GM12878 (cell line): Measurements from ENCODE around the gene KCNK7. TPM values are rescaled to one million over a fixed set of nuclear protein-coding genes. Genes with fewer than 3 reads are reported as not detected.

Experiments used
- ATAC-seq: fragments of 200-7000 bp; cut with Tn5 transposase; 3 replicates; pipeline ENCODE4 v1.9.1; 2020; ENCODE audit warnings: mild to moderate bottlenecking, moderate library complexity
- BruUV-seq: library from RNA; stranded (reverse); fragments of 400-500 nt; replicated peaks from 2 replicates; lab custom pipeline; 2021; lab: Mats Ljungman, UMichigan
- CTCF ChIA-PET: fragments of 300-600 bp; sonication (Branson Sonifier 250); formaldehyde crosslinking; extraction: SDS; loops from one replicate; lab custom pipeline; 2021; ENCODE audit warnings: inconsistent platforms; lab: Yijun Ruan, JAX
- POLR2A ChIA-PET: fragments of 350-600 bp; formaldehyde crosslinking; extraction: SDS; loops from one replicate; lab custom pipeline; 2021; ENCODE audit warnings: inconsistent platforms; lab: Charles Lee
- RAD21 ChIA-PET: fragments of 300-600 bp; sonication (Branson Sonifier 250); formaldehyde crosslinking; loops from one replicate; lab custom pipeline; 2023; ENCODE audit warnings: antibody characterized with exemption; ENCODE audit not compliant: unreplicated experiment; lab: Charles Lee
- SMC1A ChIA-PET: fragments of 300-600 bp; sonication (Branson Sonifier 250); formaldehyde crosslinking; loops from one replicate; lab custom pipeline; 2023; ENCODE audit not compliant: unreplicated experiment, uncharacterized antibody; lab: Charles Lee
- DNase-seq: peaks from one replicate; pipeline ENCODE4 v3.0.0-alpha.2; 2011; ENCODE audit warnings: low read depth, low spot score
- FAIRE-seq: peaks from 3 replicates; lab custom pipeline; 2011; peaks lifted over from hg19 to GRCh38; lab: Jason Lieb, UNC
- H2AFZ ChIP-seq: 2 replicates; pipeline ENCODE4 v1.6.0; 2011; ENCODE audit warnings: low read depth, low read length, control low read depth; ENCODE audit not compliant: control insufficient read depth
- H3K27ac ChIP-seq: 2 replicates; pipeline ENCODE4 v1.5.1; 2011; ENCODE audit warnings: control low read depth; ENCODE audit not compliant: control insufficient read depth, insufficient read depth
- H3K27me3 ChIP-seq, 2 experiments: replicated peaks in 1 of 2; 2 replicates each; pipeline versions ENCODE4 v1.6.0 to v1.6.1; 2011; ENCODE audit warnings: low read length in 1 of 2; ENCODE audit not compliant: control insufficient read depth in 2 of 2, insufficient read depth in 2 of 2
- H3K36me3 ChIP-seq, 2 experiments: 2 replicates each; pipeline ENCODE4 v1.5.1; 2011; ENCODE audit warnings: low read length in 1 of 2; ENCODE audit not compliant: control insufficient read depth in 2 of 2, insufficient read depth in 2 of 2
- H3K4me1 ChIP-seq: 2 replicates; pipeline ENCODE4 v1.6.1; 2011; ENCODE audit warnings: mild to moderate bottlenecking, low read length, moderate library complexity, mixed read lengths; ENCODE audit not compliant: control insufficient read depth, insufficient read depth
- H3K4me2 ChIP-seq: 2 replicates; pipeline ENCODE4 v1.6.0; 2011; ENCODE audit warnings: control low read depth; ENCODE audit not compliant: control insufficient read depth, insufficient read depth
- H3K4me3 ChIP-seq: fragments of 200-600 bp; sonication (generic); 2 replicates; pipeline ENCODE4 v1.5.1; 2016
- H3K79me2 ChIP-seq: 2 replicates; pipeline ENCODE4 v1.6.0; 2011; ENCODE audit warnings: low read length; ENCODE audit not compliant: control insufficient read depth, insufficient read depth
- H3K9ac ChIP-seq: 2 replicates; pipeline ENCODE4 v1.8.0; 2011; ENCODE audit warnings: low read length, control low read depth, mixed read lengths; ENCODE audit not compliant: control insufficient read depth, insufficient read depth
- H3K9me3 ChIP-seq: replicated peaks from 3 replicates; pipeline ENCODE4 v1.5.1; 2011; ENCODE audit warnings: mild to moderate bottlenecking, low read length; ENCODE audit not compliant: control insufficient read depth, insufficient read depth
- H4K20me1 ChIP-seq: 2 replicates; pipeline ENCODE4 v1.6.0; 2011; ENCODE audit not compliant: control insufficient read depth, insufficient read depth
- ATF3 ChIP-seq: IDR thresholded peaks from 2 replicates; pipeline ENCODE4 v1.6.1; 2011; ENCODE audit warnings: low read depth, mild to moderate bottlenecking, low read length, moderate library complexity, borderline replicate concordance; ENCODE audit errors: extremely low read depth
- BRCA1 ChIP-seq: IDR thresholded peaks from 2 replicates; pipeline ENCODE4 v1.6.1; 2011; ENCODE audit warnings: low read depth, low read length, improper control_type of control experiment
- CREM ChIP-seq: IDR thresholded peaks from 2 replicates; pipeline ENCODE4 v1.6.1; 2014; ENCODE audit warnings: antibody characterized with exemption, low read depth
- E2F8 ChIP-seq: fragments of 450-650 bp; IDR thresholded peaks from 2 replicates; pipeline ENCODE4 v1.6.1; 2018; ENCODE audit warnings: mild to moderate bottlenecking, low read depth, moderate library complexity; ENCODE audit not compliant: partially characterized antibody
- EP300 ChIP-seq, 2 experiments: fragments of 150-350 bp in 1 of 2; IDR thresholded peaks; 2 replicates each; pipeline ENCODE4 v1.6.1; 2011 to 2012; ENCODE audit warnings: low read depth in 2 of 2, low read length in 2 of 2, borderline replicate concordance in 1 of 2, improper control_type of control experiment in 1 of 2, inconsistent platforms in 1 of 2; ENCODE audit not compliant: control insufficient read depth in 1 of 2
- MTA3 ChIP-seq: IDR thresholded peaks from 2 replicates; pipeline ENCODE4 v1.6.1; 2012; ENCODE audit warnings: low read length, inconsistent platforms, borderline replicate concordance
- MXI1 ChIP-seq: fragments of 150-350 bp; IDR thresholded peaks from 2 replicates; pipeline ENCODE4 v1.6.1; 2011; ENCODE audit warnings: low read depth, mild to moderate bottlenecking, inconsistent platforms, low read length, improper control_type of control experiment
- WGBS: methylation state at CpG from one replicate; pipeline ENCODE4 v1.1.6; 2016; ENCODE audit warnings: low lambda C conversion rate; ENCODE audit not compliant: insufficient replicate concordance, insufficient coverage; ENCODE audit errors: missing lambda C conversion rate; 5-methylcytosine and 5-hydroxymethylcytosine counted together
- in situ Hi-C: fragments of 300-500 bp; cut with MboI; formaldehyde crosslinking; loops from 9 replicates; pipeline ENCODE4 v1.14.3; 2018; ENCODE audit warnings: mixed read lengths
- intact Hi-C: fragments of 100-400 bp; cut with micrococcal nuclease; formaldehyde crosslinking; loops from one replicate; pipeline ENCODE4 v1.14.2; 2022; ENCODE audit not compliant: unreplicated experiment
- polyA plus RNA-seq, 11 experiments: library from polyadenylated mRNA; depleted of rRNA in 4 of 11; unstranded in 6 of 11; stranded (reverse) in 5 of 11; fragments of >200 nt; fragmentation: Nextera tagmentation in 4 of 11; fragmentation: Illumina TruSeq in 1 of 11; extraction: Ambion mirVana in 4 of 11; extraction: Trizol in 1 of 11; gene quantifications; 1 replicate in 1 of 11; 2 replicates in 10 of 11; pipeline versions ENCODE4 v1.2.1 to v1.2.3, GENCODE V29; 2011 to 2016; ENCODE audit warnings: inconsistent platforms in 2 of 11, missing spikeins in 2 of 11, low read depth in 1 of 11
- total RNA-seq, 4 experiments: library from RNA; depleted of rRNA in 3 of 4; stranded (reverse); fragments of >200 nt in 3 of 4; fragmentation: Illumina TruSeq in 1 of 4; extraction: Trizol in 1 of 4; gene quantifications; 2 replicates each; pipeline versions ENCODE4 v1.2.1 to v1.2.3, GENCODE V29; 2013 to 2021

The KCNK7 gene
- total and polyA plus RNA-seq, 10 of the 15 experiments (the other 5 are each of a cell fraction or from before 2014, with no cell fraction given) = 0.11 to 0.54 (median 0.23) TPM; not detected in 7

- H3K27ac ChIP-seq = no peak overlapping the region
- intact Hi-C loops = no loop called here
- no peaks in the 10 kb centered on the region for H3K27me3 ChIP-seq
- no peak overlapping the region for H3K9ac ChIP-seq
- DNase-seq = no peak
- in situ Hi-C loops = no loop called here
- WGBS = 19% methylated on average over 3 of the region's 3 CpGs
- no peak overlapping the region for H3K4me2 ChIP-seq
- no TSS peak for BruUV-seq
- H4K20me1 ChIP-seq = no peaks in the 10 kb centered on the region
- no peak for ATAC-seq
- FAIRE-seq = no peak
- POLR2A ChIA-PET = interaction anchor here (0.6 kb wide), 1 partner anchor 14 kb away, joined by 8 read pairs; no protein-coding TSS in a partner anchor
- H3K79me2 ChIP-seq = no peaks in the 10 kb centered on the region
- H3K36me3 ChIP-seq = no peaks in the 10 kb centered on the region
- H3K4me1 ChIP-seq = peaks cover 24% of the 10 kb centered on the region
- SMC1A ChIA-PET = no interaction called here
- H3K9me3 ChIP-seq = no peaks in the 10 kb centered on the region
- H3K4me3 ChIP-seq = no peak overlapping the region
- TF ChIP-seq E2F8 (no peak), EP300 (IDR thresholded peaks at IDR 0.05; ENCODE audit: borderline replicate concordance in 1 of 2, control insufficient read depth in 1 of 2, low read depth in 2 of 2, low read length in 2 of 2) (no peak), MTA3 (no peak), CREM (no peak), MXI1 (no peak), BRCA1 (no peak), ATF3 (no peak)
- RAD21 ChIA-PET = interaction anchor here (1.6 kb wide), 1 partner anchor 8 kb away, joined by 5 read pairs; no protein-coding TSS in a partner anchor
- CTCF ChIA-PET = interaction anchor here (1.2 to 4.7 kb wide), 2 partner anchors 7 to 41 kb away, joined by 3 to 29 read pairs; no protein-coding TSS in a partner anchor
- no peak overlapping the region for H2AFZ ChIP-seq
Observed at GRCh38 chr11:65548395-65548794, 47.2 kb downstream of the KCNK7 start.
